SKM-1 (cell line): ENCODE data around the gene ARHGAP9.
A peak's percentile ranks its signal among the peaks of the same experiment; 100 is the strongest.

Experiments used
- DNase-seq: peaks from one replicate; lab custom pipeline; 2025; ENCODE audit not compliant: unreplicated experiment; lab: John Stamatoyannopoulos, UW

The ARHGAP9 gene

GRCh38 chr12:57473886-57474285, 5.8 kb downstream of the ARHGAP9 start:
- DNase-seq: no peak

GRCh38 chr12:57473392-57473791, 6.3 kb downstream of the ARHGAP9 start:
- DNase-seq: no peak

DNA sequence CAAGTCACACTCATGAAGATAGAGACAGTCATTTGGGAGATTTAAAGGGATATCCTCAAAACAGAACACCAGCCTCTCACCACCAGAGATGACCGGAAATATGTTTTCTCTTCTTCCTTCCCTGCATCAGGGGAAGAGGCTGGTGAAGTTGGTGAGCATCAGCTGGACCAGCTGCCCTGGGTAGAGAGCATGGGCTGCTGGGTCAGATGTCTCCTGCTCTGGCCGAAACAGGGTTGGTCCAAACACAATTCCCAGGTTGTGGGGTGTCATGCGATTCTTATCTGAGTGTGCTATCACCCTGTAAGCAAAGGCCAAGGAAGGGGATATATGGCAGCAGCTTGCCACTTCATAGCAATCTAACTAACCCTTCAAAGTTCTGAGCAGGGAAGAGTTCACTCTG, 7.3 kb downstream of the ARHGAP9 start:
- DNase-seq: no peak

DNA sequence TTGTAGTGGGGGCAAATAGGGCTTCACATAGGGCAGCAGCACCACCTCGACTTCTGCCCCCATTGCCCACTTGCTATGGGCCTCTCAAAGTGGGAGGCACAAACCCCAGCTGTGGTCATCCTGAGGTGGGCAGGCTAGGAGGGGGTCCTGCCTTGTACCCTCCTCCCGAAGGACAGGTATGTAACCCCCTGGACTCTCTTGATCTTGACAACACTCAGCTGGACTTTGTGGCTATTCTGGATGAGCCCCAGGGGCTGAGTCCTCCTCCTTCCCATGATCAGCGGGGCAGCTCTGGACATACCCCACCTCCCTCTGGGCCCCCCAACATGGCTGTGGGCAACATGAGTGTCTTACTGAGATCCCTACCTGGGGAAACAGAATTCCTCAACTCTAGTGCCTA, 8.0 kb downstream of the ARHGAP9 start:
- DNase-seq: no peak

DNA sequence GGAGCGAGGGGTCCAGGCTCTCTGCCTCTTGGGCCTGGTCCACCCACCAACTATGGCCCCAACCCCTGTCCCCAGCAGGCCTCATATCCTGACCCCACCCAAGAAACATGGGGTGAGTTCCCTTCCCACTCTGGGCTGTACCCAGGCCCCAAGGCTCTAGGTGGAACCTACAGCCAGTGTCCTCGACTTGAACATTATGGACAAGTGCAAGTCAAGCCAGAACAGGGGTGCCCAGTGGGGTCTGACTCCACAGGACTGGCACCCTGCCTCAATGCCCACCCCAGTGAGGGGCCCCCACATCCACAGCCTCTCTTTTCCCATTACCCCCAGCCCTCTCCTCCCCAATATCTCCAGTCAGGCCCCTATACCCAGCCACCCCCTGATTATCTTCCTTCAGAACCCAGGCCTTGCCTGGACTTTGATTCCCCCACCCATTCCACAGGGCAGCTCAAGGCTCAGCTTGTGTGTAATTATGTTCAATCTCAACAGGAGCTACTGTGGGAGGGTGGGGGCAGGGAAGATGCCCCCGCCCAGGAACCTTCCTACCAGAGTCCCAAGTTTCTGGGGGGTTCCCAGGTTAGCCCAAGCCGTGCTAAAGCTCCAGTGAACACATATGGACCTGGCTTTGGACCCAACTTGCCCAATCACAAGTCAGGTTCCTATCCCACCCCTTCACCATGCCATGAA, 8.6 kb downstream of the ARHGAP9 start:
- no peak for DNase-seq

GRCh38 chr12:57470286-57470969, 9.2 kb downstream of the ARHGAP9 start:
- no peak for DNase-seq

- DNase-seq: no peak
Measured at GRCh38 chr12:57469296-57470164, 10.1 kb downstream of the ARHGAP9 start.

- no peak for DNase-seq
Measured at GRCh38 chr12:57467915-57468314, 11.8 kb downstream of the ARHGAP9 start.

GRCh38 chr12:57467212-57467874, 12.3 kb downstream of the ARHGAP9 start:
- DNase-seq: no peak

- no peak for DNase-seq
Measured at GRCh38 chr12:57465747-57466505, 13.7 kb downstream of the ARHGAP9 start.

DNA sequence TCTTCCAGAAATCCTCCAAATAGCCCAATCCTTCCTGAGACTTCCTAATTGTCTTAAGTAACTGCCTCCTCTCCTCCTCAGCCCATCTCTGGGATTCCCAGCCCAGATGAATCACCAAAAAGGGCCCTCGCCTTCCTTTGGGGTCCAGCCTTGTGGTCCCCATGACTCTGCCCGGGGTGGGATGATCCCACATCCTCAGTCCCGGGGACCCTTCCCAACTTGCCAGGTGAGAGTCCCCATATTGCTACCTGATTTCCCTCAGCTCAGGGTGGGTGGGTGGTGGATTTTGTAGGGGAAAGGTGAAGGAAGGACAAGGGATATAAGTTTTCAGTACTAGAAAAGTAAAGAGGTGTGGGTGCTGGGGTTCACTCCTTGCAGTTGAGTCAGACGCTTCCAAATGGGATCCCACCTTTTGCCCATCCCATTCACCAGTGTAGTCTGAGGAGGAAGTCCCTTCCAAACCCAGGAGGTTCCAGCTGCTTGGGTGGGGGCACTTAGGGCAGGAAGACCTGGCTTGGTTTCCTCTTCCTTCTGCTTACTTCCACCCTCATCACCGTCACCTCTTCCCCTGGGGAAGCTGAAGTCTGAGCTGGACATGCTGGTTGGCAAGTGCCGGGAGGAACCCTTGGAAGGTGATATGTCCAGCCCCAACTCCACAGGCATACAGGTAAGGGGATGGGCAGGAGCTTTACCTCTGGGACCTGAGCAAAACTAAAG, 14.5 kb downstream of the ARHGAP9 start:
- no peak for DNase-seq

GRCh38 chr12:57464569-57464968, 15.1 kb downstream of the ARHGAP9 start:
- no peak for DNase-seq

DNA sequence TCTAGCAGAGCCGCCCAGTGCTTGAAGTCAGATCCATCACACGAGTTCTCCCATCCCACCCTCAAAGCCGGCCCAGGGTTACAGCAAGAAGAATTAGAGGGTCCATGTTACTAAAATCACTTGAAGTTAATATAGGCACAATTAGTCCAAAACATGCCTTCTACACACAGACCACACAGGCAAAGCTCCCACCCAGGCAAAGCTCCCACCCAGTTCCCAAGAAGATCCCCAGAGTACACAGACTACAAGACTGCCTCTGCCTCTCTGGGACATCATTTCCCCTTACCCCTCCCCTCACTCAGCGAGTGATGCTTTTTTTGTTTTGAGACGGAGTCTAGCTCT, 16.8 kb downstream of the ARHGAP9 start:
- no peak for DNase-seq

DNA sequence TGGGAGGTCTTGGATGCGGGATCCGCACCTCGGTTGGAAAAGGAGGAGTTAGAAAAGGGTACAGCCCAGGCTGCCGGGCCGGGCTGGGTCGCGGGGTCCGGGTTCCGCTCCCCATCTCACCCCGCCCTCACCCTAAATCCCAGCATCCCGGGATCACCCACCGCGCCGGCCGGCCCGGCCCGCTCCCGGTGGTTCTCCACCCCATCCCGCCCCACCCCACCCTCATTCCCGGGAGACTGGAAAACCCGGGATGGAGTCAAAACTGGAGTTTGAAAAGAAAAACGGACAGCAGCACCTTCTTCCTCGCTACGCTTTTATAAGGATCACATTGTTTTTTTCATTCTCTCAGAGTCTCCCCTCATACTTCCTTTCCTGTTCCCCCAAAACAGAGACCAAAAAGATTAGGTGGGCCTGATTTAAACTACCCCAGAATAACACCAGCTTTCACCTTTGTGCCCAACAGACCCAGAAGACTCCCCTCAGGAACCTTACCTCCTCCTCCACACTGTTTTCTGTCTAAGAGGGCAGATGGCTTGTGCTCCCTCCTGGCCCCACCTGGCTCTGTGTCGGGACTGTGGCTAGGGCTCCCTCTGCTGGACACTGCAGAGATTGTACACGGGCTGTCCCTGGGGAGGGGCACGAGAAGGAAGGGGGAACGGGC, 17.3 kb downstream of the ARHGAP9 start:
- peak; percentile 31 for DNase-seq

DNA sequence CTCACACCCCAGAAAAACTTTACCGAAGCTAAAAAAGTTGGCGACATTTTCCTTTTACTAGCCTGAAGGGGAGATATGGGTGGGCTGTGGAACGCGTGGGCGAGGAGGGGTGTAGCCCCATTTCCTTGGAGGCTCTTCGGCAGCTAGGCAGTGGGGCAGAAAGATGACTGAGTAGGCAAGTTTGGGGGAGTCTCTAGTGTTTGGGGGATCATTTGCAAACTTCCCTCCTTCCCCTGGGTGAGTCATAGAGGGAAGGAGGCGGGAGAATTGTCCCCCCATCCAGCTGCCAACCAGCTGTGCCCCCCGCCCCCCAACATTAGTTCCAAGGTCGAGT, 17.8 kb downstream of the ARHGAP9 start:
- no peak for DNase-seq

DNA sequence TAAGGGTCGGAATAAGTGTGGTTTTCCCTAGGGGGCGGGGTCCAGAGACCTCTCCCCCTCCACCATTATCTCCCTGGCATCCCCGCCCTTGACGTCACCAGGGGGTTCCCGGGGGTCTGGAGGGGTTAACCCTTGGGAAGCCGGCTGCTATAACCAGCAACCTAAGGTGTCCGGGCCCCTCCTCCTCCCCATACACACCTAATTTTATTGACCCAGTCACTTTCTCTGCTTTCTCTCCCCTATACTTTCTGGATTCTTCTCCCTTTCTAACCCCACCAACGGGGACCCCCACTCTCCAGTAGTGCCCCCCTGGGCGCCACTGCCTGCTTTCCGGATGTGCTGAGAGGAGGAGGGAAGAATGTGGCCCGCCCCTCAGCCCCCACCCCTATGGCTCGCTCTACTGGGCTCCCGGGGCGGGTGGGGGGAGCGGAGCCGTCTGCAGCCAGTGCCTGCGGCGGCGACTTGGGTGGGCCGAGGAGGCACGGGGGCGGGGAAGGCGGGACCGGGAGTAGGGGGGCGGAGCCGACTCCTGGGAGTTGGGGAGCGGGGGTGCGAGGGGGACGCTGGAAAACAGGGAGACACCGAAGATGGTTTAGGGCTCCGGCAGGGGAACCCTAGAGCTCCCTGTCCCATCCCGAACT, 18.3 kb downstream of the ARHGAP9 start:
- DNase-seq: no peak

DNA sequence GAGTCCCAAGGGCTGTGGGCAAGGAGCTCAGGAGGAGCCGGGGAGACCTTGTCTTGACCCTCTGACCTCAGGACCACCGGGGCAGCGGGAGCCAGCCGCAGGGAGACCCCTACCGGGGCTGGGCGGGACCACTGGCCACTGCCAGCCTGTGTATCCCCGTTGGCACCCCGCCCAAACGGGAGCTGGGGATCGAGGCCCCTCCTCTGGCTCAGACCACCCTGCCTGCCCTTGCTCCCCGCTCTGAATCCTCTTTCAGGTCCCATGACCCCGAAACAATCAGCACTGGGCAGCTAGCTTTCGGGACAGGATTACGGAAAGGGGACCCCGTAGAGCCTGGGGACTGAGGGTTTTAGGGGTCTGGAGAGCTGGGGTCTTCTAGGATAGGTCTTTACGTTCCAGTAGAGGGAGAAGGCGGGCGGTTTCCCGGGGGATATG, 18.8 kb downstream of the ARHGAP9 start:
- DNase-seq: no peak

GRCh38 chr12:57460468-57460784, 19.2 kb downstream of the ARHGAP9 start:
- no peak for DNase-seq

DNA sequence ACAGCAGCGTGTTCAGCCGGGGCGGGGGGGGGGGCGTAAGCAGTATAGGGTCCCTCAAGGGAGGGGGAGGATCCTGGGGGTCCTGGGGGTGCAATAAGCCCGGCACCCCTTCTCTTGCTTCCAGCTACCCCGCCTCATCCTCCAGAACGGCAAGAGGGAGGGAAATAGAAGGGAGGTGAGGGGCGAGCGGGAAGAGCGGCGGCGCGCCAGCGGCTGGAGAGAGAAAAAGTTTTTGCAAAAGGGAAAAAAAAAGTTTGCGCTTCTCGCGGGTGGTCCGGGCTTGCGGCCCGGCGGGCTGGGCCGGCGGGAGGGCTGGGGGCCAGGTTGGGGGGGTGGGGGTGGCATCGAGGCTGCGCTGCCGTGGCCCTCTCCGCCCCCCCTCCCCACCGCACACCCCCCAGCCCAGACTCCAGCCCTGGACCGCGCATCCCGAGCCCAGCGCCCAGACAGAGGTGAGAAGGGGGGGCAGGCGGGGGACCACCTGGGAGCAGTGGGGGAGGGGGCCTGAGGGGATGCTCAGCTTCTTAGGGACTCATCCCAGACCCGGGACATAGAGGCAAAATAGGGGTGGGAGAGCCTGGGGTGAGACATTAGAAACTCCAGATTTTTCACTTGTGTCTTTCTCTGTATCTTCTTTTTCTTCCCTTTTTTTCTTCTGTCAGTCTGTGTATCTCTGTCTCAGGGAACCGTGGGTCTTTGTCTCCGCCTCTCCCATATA, 19.8 kb downstream of the ARHGAP9 start, which contains the start of gene GLI1:
Gene GLI1 (plus strand): TSS at position 36 of the 718 bp plus-strand sequence. CDS start 3,907 bp downstream, outside the sequence.
- no peak for DNase-seq
